Activated B cell treated with CpG ODN at 0.5 μM for 24 hours (primary cell): ENCODE results near the gene TMEM117. TPM values are rescaled to one million over a fixed set of nuclear protein-coding genes. Genes with fewer than 3 reads are reported as not detected.

Experiments used
- ATAC-seq: fragments of 200-7000 bp; cut with Tn5 transposase; one replicate; pipeline ENCODE4 v1.10.0; 2021; ENCODE audit warnings: low read depth, mild to moderate bottlenecking, moderate library complexity
- CTCF ChIA-PET: fragments of 350-600 bp; sonication (Branson Sonifier 250); formaldehyde crosslinking; loops from one replicate; lab custom pipeline; 2021; ENCODE audit warnings: antibody characterized with exemption; lab: Charles Lee
- POLR2A ChIA-PET: fragments of 350-600 bp; sonication (Branson Sonifier 250); formaldehyde crosslinking; loops from one replicate; lab custom pipeline; 2021; ENCODE audit warnings: antibody characterized with exemption; lab: Charles Lee
- DNase-seq: peaks from one replicate; pipeline ENCODE4 v3.0.0; 2022
- H3K27ac Mint-ChIP-seq: one replicate; pipeline ENCODE4 v1.8.0; 2020; ENCODE audit warnings: mixed read lengths
- H3K27me3 Mint-ChIP-seq: one replicate; pipeline ENCODE4 v1.8.0; 2021; ENCODE audit warnings: mixed read lengths
- H3K36me3 Mint-ChIP-seq: one replicate; pipeline ENCODE4 v1.8.0; 2021; ENCODE audit warnings: low read depth, mixed read lengths
- H3K4me1 Mint-ChIP-seq: one replicate; pipeline ENCODE4 v1.8.0; 2021; ENCODE audit warnings: mixed read lengths
- H3K4me3 Mint-ChIP-seq: one replicate; pipeline ENCODE4 v1.8.0; 2020; ENCODE audit warnings: mild to moderate bottlenecking, mixed read lengths
- H3K9me3 Mint-ChIP-seq: one replicate; pipeline ENCODE4 v1.8.0; 2020; ENCODE audit warnings: mixed read lengths
- intact Hi-C: fragments of 100-400 bp; cut with micrococcal nuclease; formaldehyde crosslinking; loops from one replicate; pipeline ENCODE4 v1.15.1; 2024
- total RNA-seq: library from RNA; stranded (reverse); gene quantifications from 2 replicates; pipeline ENCODE4 v1.2.3, GENCODE V29; 2022
- TF ChIP-seq, protein P1 (sequence below): fragments of 200-600 bp; IDR thresholded peaks from one replicate; pipeline ENCODE4 v1.8.0; 2022; ENCODE audit warnings: antibody characterized with exemption, mild to moderate bottlenecking

TMEM117 gene
- total RNA-seq, 1 donor from 2014 or later, result 4.8 TPM

DNA sequence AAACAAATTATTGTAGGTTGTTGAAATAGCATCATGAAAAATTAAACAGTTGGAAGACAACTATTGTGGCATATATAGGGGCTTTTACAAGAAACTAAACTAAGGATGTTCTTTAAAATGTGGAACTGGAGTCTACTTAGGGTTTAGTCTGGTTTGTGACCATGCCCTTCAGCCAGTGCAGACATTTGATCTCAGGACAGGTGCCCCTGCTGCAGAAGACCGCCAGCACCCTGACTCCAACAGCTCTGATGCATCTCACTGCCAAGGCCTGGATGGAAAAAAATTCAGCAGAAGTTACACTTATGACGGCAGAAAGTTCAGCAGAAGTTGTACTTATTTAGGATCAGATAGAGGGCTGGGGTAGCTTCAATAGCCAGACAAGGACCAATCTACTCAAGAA lies 51.5 kb downstream of the TMEM117 start:
- intact Hi-C loops, result no loop called here
- H3K4me3 Mint-ChIP-seq, result no peak overlapping the region
- peaks cover 2% of the 10 kb centered on the region for H3K36me3 Mint-ChIP-seq
- H3K27ac Mint-ChIP-seq, result no peak overlapping the region
- no peaks in the 10 kb centered on the region for H3K9me3 Mint-ChIP-seq
- H3K27me3 Mint-ChIP-seq, result no peaks in the 10 kb centered on the region
- POLR2A ChIA-PET, result no interaction called here
- TF ChIP-seq, protein P1, sequence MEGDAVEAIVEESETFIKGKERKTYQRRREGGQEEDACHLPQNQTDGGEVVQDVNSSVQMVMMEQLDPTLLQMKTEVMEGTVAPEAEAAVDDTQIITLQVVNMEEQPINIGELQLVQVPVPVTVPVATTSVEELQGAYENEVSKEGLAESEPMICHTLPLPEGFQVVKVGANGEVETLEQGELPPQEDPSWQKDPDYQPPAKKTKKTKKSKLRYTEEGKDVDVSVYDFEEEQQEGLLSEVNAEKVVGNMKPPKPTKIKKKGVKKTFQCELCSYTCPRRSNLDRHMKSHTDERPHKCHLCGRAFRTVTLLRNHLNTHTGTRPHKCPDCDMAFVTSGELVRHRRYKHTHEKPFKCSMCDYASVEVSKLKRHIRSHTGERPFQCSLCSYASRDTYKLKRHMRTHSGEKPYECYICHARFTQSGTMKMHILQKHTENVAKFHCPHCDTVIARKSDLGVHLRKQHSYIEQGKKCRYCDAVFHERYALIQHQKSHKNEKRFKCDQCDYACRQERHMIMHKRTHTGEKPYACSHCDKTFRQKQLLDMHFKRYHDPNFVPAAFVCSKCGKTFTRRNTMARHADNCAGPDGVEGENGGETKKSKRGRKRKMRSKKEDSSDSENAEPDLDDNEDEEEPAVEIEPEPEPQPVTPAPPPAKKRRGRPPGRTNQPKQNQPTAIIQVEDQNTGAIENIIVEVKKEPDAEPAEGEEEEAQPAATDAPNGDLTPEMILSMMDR, result no peak
- DNase-seq (no peak), ATAC-seq (no peak)
- H3K4me1 Mint-ChIP-seq, result no peaks in the 10 kb centered on the region
- CTCF ChIA-PET, result interaction anchor here (1.2 kb wide), 1 partner anchor 12 kb away, joined by 3 read pairs; no protein-coding TSS in a partner anchor

DNA sequence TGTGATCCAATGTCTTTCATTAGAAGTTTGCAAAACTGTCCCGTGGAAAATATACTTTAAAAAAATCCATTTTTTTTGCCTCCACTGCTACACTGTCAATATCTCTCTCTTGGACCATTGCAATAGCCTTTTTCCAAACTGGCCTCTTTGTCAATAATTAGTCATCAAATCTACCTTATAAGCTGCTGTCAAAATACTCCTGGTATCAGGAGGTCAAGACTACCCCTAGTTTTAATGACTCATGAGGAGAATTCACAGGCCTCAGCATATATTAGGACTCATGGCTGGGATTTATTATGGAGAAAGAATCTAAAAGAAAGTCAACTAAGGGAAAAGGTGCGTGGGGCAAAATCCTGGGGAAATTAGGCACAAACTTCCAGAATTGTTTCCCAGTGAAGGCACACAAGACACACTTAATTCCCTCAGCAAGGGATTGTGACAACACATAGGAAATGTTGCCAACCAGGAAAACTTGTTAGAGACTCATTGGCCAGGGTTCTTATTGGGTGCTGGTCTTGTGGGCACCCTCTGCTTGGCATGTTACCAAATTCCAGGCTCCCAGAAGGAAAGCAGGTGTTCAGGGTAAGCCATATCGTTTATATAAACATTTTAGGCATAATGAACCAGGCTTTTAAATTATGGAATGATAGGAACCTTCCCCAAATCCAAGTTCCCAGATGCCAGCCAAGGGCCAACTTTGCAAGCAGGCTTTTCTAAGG lies 56.1 kb downstream of the TMEM117 start:
- ATAC-seq, result no peak
- intact Hi-C loops, result no loop called here
- TF ChIP-seq, protein P1, result no peak

DNA sequence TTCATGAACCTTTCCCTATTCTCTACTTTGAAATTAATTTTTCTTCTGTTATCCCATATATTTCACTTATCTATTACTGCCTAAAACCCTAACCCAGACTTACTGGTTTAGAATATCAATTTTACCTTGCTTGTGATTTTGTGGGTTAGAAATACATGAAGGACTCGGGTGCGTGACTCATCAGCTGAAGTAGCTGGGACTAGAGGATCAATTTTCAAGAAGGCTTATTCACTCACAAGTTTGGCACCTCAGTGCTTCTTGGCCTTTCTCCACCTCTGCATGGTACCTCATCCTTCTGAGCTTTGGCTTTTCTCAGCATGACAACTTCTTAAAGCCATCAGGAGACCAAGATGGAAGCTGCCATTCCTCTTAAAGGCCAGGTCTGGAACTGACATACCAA lies 57.8 kb downstream of the TMEM117 start:
- Mint-ChIP-seq H3K4me1 (no peaks in the 10 kb centered on the region), H3K27me3 (no peaks in the 10 kb centered on the region), H3K27ac (no peak overlapping the region), H3K4me3 (no peak overlapping the region), H3K36me3 (peaks cover 8% of the 10 kb centered on the region), H3K9me3 (no peaks in the 10 kb centered on the region)
- TF ChIP-seq, protein P1, result no peak
- POLR2A ChIA-PET, result no interaction called here
- intact Hi-C loops, result no loop called here
- DNase-seq, result no peak
- CTCF ChIA-PET, result no interaction called here
- ATAC-seq, result no peak

More for the DNA sequence above, 56.1 kb downstream of the TMEM117 start:
- no peak for DNase-seq
- Mint-ChIP-seq H3K4me3 (no peak overlapping the region), H3K27ac (no peak overlapping the region), H3K4me1 (no peaks in the 10 kb centered on the region), H3K36me3 (peaks cover 5% of the 10 kb centered on the region), H3K27me3 (no peaks in the 10 kb centered on the region), H3K9me3 (no peaks in the 10 kb centered on the region)
- POLR2A ChIA-PET, result no interaction called here
- CTCF ChIA-PET, result interaction anchor here (0.6 to 1.0 kb wide), 2 partner anchors 9 to 1693 kb away, joined by 3 read pairs; no protein-coding TSS in a partner anchor

DNA sequence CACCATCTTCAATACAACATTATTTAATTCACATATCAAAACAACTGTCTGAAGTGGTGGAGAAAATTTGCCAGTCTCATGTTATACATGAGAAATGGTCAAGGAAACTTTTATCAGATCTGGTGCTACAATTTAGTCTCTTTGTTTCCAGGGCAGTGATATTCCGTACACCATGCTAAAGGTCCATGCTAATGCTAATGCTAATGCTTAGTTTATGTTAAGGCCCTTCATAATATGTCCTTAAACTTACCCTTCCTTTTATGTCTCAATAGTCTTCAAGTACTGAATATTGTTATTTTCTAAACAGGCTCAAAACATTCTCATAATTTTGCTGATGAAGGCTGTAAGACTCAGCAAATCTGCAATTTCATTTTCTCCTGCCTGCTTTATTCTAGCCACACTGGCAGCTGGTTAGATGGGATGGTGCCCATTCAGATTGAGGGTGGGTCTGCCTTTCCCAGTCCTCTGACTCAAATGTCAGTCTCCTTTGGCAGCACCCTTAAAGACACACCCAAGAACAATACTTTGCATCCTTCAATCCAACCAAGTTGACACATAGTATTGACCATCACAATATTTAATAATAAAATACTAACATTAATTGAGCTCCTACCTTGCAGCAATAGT lies 59.8 kb downstream of the TMEM117 start:
- H3K36me3 Mint-ChIP-seq, result peaks cover 8% of the 10 kb centered on the region
- no peak overlapping the region for H3K27ac Mint-ChIP-seq
- no peaks in the 10 kb centered on the region for H3K4me1 Mint-ChIP-seq
- POLR2A ChIA-PET, result no interaction called here
- TF ChIP-seq, protein P1, result no peak
- no peak for ATAC-seq
- CTCF ChIA-PET, result no interaction called here
- no peaks in the 10 kb centered on the region for H3K27me3 Mint-ChIP-seq
- no peak overlapping the region for H3K4me3 Mint-ChIP-seq
- no peaks in the 10 kb centered on the region for H3K9me3 Mint-ChIP-seq
- DNase-seq, result no peak
- intact Hi-C loops, result no loop called here

DNA sequence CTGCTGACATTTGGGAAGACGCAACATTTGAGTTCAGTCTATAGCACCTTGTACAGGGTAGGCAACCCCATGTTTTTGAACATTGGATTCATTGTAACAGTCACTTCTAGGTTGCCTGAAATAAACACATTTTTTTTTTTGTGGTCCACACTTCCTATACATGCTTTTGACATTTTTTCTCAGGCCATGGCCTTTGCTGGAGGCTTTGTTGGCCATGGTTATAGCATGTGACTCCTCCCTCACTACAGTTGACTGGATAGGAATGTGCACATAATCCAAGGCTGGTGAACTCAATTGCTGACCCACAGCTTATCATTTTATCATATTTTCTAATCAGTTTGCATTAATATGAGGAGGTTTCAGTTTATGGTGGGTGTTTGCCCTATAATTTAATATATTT lies 60.6 kb downstream of the TMEM117 start:
- ChIA-PET POLR2A (interaction anchor here (0.6 kb wide), 1 partner anchor 456 kb away, joined by 4 read pairs; no protein-coding TSS in a partner anchor), CTCF (no interaction called here)
- Mint-ChIP-seq H3K27ac (no peak overlapping the region), H3K4me3 (no peak overlapping the region), H3K9me3 (no peaks in the 10 kb centered on the region), H3K27me3 (no peaks in the 10 kb centered on the region), H3K36me3 (peaks cover 8% of the 10 kb centered on the region), H3K4me1 (no peaks in the 10 kb centered on the region)
- intact Hi-C loops, result no loop called here
- no peak for DNase-seq
- TF ChIP-seq, protein P1, result no peak
- ATAC-seq, result no peak
